ENCODE measurements around the gene IL13RA1.

DNA sequence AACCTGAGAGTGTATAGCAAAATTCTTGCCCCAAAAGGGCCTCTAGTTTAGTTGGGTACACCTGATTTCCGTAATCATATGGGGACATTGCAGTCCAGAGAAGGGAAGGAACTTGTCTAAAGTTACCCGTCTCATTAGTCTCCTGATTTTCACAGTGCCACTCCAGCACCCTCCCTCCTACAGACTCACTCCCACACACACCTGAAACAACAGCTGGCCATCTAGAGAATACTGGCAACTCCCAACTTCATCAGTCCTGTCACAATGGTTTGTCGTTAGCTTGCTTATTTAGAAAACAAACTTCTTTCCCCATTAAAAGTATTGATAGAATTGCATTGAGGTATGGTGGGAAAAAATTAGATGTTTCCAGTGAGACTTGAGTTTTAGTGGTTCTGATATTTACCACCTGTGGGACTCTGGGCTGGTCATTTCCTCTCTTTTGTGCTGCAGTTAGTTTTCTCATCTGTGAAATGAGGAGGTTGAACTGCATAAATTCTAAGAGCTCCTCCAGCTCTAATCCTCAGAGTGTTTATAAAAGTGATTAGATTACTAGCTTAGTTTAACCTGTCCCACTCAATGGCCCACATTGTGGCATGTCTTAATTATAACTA is 1.7 kb downstream of the IL13RA1 start:
- TF ChIP-seq, protein P1, sequence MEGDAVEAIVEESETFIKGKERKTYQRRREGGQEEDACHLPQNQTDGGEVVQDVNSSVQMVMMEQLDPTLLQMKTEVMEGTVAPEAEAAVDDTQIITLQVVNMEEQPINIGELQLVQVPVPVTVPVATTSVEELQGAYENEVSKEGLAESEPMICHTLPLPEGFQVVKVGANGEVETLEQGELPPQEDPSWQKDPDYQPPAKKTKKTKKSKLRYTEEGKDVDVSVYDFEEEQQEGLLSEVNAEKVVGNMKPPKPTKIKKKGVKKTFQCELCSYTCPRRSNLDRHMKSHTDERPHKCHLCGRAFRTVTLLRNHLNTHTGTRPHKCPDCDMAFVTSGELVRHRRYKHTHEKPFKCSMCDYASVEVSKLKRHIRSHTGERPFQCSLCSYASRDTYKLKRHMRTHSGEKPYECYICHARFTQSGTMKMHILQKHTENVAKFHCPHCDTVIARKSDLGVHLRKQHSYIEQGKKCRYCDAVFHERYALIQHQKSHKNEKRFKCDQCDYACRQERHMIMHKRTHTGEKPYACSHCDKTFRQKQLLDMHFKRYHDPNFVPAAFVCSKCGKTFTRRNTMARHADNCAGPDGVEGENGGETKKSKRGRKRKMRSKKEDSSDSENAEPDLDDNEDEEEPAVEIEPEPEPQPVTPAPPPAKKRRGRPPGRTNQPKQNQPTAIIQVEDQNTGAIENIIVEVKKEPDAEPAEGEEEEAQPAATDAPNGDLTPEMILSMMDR (IDR thresholded peaks at IDR 0.05) = no peak
- no peak for TF ChIP-seq ZFX (IDR thresholded peaks at IDR 0.05; ENCODE audit: borderline replicate concordance)

Measured in 22Rv1 (cell line).